Chondrocyte (in vitro differentiated cells): Measurements from ENCODE around the gene IFNK. TPM values are rescaled to one million over a fixed set of nuclear protein-coding genes. Genes with fewer than 3 reads are reported as not detected.

ENCODE experiments used
- DNase-seq: peaks from one replicate; pipeline ENCODE4 v3.0.0; 2021; ENCODE audit warnings: mixed read lengths, low spot score
- H3K27ac Mint-ChIP-seq: one replicate; pipeline ENCODE4 v1.8.0; 2021; ENCODE audit warnings: mild to moderate bottlenecking, moderate library complexity, mixed read lengths; ENCODE audit not compliant: unreplicated experiment
- H3K27me3 Mint-ChIP-seq: 2 replicates; pipeline ENCODE4 v1.8.0; 2021; ENCODE audit warnings: low read depth, mixed read lengths
- H3K36me3 Mint-ChIP-seq: 2 replicates; pipeline ENCODE4 v1.8.0; 2021; ENCODE audit warnings: low read depth, mixed read lengths
- H3K4me1 Mint-ChIP-seq: 2 replicates; pipeline ENCODE4 v1.8.0; 2021; ENCODE audit warnings: low read depth, mild to moderate bottlenecking, mixed read lengths
- H3K4me3 Mint-ChIP-seq: one replicate; pipeline ENCODE4 v1.8.0; 2021; ENCODE audit warnings: mild to moderate bottlenecking, moderate library complexity, mixed read lengths; ENCODE audit not compliant: unreplicated experiment
- H3K9me3 Mint-ChIP-seq: 2 replicates; pipeline ENCODE4 v1.8.0; 2021; ENCODE audit warnings: low read depth, mixed read lengths
- total RNA-seq: library from RNA; stranded (reverse); gene quantifications from 3 replicates; pipeline ENCODE4 v1.2.1, GENCODE V29; 2021
- TF ChIP-seq, protein P1 (sequence below): fragments of 200-600 bp; sonication (generic); IDR thresholded peaks from 2 replicates; pipeline ENCODE4 v1.5.0; 2021; ENCODE audit warnings: antibody characterized with exemption, mild to moderate bottlenecking, moderate library complexity

Gene IFNK
- total RNA-seq, 1 donor from 2014 or later: not detected

- Mint-ChIP-seq H3K4me3 (no peak overlapping the region), H3K36me3 (peaks cover 2% of the 10 kb centered on the region), H3K27ac (no peak overlapping the region), H3K9me3 (no peaks in the 10 kb centered on the region), H3K27me3 (no peaks in the 10 kb centered on the region), H3K4me1 (peaks cover 27% of the 10 kb centered on the region)
- DNase-seq: no peak
- TF ChIP-seq, protein P1, sequence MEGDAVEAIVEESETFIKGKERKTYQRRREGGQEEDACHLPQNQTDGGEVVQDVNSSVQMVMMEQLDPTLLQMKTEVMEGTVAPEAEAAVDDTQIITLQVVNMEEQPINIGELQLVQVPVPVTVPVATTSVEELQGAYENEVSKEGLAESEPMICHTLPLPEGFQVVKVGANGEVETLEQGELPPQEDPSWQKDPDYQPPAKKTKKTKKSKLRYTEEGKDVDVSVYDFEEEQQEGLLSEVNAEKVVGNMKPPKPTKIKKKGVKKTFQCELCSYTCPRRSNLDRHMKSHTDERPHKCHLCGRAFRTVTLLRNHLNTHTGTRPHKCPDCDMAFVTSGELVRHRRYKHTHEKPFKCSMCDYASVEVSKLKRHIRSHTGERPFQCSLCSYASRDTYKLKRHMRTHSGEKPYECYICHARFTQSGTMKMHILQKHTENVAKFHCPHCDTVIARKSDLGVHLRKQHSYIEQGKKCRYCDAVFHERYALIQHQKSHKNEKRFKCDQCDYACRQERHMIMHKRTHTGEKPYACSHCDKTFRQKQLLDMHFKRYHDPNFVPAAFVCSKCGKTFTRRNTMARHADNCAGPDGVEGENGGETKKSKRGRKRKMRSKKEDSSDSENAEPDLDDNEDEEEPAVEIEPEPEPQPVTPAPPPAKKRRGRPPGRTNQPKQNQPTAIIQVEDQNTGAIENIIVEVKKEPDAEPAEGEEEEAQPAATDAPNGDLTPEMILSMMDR: no peak
Measured at GRCh38 chr9:27542508-27542907, 18.4 kb downstream of the IFNK start.

GRCh38 chr9:27545471-27545870 is 21.4 kb downstream of the IFNK start:
- H3K4me1 Mint-ChIP-seq: peaks cover 13% of the 10 kb centered on the region
- no peaks in the 10 kb centered on the region for H3K27me3 Mint-ChIP-seq
- H3K4me3 Mint-ChIP-seq: no peak overlapping the region

DNA sequence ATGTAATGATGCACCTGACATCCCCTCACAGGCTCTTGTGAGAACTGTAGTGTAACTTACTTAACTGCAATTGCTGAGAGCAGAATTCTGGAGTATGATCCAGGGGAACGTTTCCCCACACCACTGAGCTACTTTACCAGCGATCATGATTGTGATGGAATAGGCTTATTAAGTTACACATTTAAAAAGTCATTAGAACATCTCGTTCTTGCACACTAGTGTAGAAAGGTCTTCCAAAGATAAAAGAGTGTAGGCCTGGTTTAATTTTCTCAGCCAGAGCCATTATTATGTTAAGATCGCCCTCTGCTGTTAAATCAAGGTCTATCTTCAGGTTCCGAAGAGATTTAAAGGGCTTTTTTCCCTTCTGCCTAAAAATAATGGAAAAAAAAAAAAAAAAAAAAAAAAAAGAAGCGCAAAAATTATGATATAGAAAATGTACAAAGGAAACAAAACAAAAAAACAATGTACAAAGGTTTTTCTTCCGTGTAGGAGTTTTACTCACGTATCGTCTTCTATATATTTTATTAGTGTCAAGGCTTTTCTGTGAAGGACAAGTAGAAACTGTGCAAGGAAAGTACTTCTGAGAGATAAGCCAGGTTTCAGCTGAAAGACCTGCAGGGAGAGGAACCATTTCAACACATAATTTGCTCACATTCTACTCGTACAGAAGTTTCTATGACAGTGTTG is 24.1 kb downstream of the IFNK start:
- Mint-ChIP-seq H3K36me3 (peaks cover 3% of the 10 kb centered on the region), H3K4me1 (no peaks in the 10 kb centered on the region), H3K27me3 (no peaks in the 10 kb centered on the region), H3K27ac (no peak overlapping the region), H3K4me3 (no peak overlapping the region), H3K9me3 (no peaks in the 10 kb centered on the region)
- DNase-seq: no peak
- TF ChIP-seq, protein P1: peak; percentile 85

More at GRCh38 chr9:27545471-27545870, 21.4 kb downstream of the IFNK start:
- TF ChIP-seq, protein P1: no peak
- H3K9me3 Mint-ChIP-seq: no peaks in the 10 kb centered on the region
- DNase-seq: no peak
- H3K27ac Mint-ChIP-seq: no peak overlapping the region
- peaks cover 2% of the 10 kb centered on the region for H3K36me3 Mint-ChIP-seq

DNA sequence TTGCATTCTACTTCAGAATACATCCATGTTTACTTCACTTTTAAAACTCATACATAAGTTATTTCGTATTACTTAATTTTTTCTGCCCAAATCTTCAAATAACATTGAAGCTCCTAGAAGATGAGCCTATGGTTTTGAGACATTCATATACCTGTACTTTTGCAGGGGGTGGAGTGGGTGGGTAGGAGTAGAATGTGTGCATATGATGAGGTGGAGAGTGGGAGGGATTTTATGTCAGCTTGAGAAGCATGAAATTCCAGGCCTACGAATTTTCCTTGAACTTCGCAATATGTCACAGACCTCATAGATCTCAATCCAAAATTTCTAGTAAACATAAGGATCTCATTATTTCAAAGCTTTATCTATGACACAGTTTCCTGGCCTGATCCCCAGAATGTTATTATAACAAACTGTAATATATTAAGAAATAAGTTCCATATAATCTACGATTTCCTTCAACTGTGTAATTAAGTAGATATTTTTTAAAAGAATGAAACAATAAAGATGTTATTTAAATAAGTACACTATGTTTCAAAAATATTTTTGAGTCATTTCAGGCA is 25.2 kb downstream of the IFNK start:
- H3K4me1 Mint-ChIP-seq: no peaks in the 10 kb centered on the region
- H3K36me3 Mint-ChIP-seq: peaks cover 10% of the 10 kb centered on the region
- H3K27ac Mint-ChIP-seq: no peak overlapping the region
- no peaks in the 10 kb centered on the region for H3K27me3 Mint-ChIP-seq
- no peaks in the 10 kb centered on the region for H3K9me3 Mint-ChIP-seq
- TF ChIP-seq, protein P1: no peak
- DNase-seq: no peak
- H3K4me3 Mint-ChIP-seq: no peak overlapping the region

GRCh38 chr9:27554712-27555111 is 30.6 kb downstream of the IFNK start:
- Mint-ChIP-seq H3K27me3 (no peaks in the 10 kb centered on the region), H3K36me3 (peaks cover 11% of the 10 kb centered on the region), H3K4me3 (no peak overlapping the region), H3K27ac (no peak overlapping the region), H3K9me3 (no peaks in the 10 kb centered on the region), H3K4me1 (no peaks in the 10 kb centered on the region)
- TF ChIP-seq, protein P1: no peak
- DNase-seq: no peak
